ENCODE measurements around the gene PGAP1.

PGAP1 gene

DNA sequence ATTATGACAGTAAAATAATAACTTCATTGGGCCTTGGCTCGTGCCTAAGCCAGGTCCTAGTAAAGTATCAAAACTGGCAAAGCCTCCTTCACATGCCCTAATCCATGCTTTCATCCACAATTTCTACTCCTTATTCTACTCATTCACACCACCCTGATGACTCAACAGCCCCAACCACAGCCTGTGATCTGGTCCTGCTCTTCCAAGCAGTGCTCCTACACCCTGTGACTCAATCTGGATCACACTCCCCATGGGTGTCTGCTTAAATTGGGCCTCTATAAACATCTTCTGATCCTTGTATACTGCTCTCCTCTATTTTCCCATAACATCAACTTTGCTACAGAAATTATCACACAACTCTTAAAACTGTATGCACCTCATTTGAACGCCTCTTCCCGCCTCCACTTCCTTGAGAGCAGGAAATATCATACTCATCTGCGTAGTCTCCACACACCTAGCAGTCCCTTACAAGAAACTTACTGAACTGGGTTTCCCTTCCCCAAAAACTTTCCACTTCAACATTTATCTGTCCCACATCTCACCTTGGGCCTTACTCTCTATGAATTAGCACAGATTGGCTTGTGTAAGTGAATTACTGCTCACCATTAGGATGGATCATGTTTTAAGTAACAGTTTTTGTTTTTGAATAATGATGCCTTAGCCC lies 142.9 kb downstream of the PGAP1 start:
- DNase-seq: no peak

All from hematopoietic multipotent progenitor cell treated with erythropoietin and hydrocortisone succinate and interleukin-3 and kit ligand, for 6 days (in vitro differentiated cells).